ENCODE results near the gene IRF5.

Gene IRF5

GRCh38 chr7:128923411-128923800 lies 14.3 kb upstream of the IRF5 start:
- DNase-seq (ENCODE audit: low read depth): no peak
- TF ChIP-seq, protein P1, sequence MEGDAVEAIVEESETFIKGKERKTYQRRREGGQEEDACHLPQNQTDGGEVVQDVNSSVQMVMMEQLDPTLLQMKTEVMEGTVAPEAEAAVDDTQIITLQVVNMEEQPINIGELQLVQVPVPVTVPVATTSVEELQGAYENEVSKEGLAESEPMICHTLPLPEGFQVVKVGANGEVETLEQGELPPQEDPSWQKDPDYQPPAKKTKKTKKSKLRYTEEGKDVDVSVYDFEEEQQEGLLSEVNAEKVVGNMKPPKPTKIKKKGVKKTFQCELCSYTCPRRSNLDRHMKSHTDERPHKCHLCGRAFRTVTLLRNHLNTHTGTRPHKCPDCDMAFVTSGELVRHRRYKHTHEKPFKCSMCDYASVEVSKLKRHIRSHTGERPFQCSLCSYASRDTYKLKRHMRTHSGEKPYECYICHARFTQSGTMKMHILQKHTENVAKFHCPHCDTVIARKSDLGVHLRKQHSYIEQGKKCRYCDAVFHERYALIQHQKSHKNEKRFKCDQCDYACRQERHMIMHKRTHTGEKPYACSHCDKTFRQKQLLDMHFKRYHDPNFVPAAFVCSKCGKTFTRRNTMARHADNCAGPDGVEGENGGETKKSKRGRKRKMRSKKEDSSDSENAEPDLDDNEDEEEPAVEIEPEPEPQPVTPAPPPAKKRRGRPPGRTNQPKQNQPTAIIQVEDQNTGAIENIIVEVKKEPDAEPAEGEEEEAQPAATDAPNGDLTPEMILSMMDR (IDR thresholded peaks at IDR 0.05; ENCODE audit: low read length, missing control alignments): no peak
- no peak overlapping the region for H3K4me3 ChIP-seq (replicated peaks; ENCODE audit: low read depth, low read length)

GRCh38 chr7:128924707-128925588 lies 12.8 kb upstream of the IRF5 start:
- TF ChIP-seq, protein P1 (IDR thresholded peaks at IDR 0.05; ENCODE audit: low read length, missing control alignments): no peak
- DNase-seq (ENCODE audit: low read depth): no peak
- H3K4me3 ChIP-seq (replicated peaks; ENCODE audit: low read depth, low read length): no peak overlapping the region

GRCh38 chr7:128928159-128928813 lies 9.4 kb upstream of the IRF5 start:
- no peak for DNase-seq (ENCODE audit: low read depth)
- no peak overlapping the region for H3K4me3 ChIP-seq (replicated peaks; ENCODE audit: low read depth, low read length)
- TF ChIP-seq, protein P1 (IDR thresholded peaks at IDR 0.05; ENCODE audit: low read length, missing control alignments): no peak

GRCh38 chr7:128928882-128929788 lies 8.6 kb upstream of the IRF5 start:
- no peak for DNase-seq (ENCODE audit: low read depth)
- TF ChIP-seq, protein P1 (IDR thresholded peaks at IDR 0.05; ENCODE audit: low read length, missing control alignments): no peak
- no peak overlapping the region for H3K4me3 ChIP-seq (replicated peaks; ENCODE audit: low read depth, low read length)

- no peak for DNase-seq (ENCODE audit: low read depth)
- TF ChIP-seq, protein P1 (IDR thresholded peaks at IDR 0.05; ENCODE audit: low read length, missing control alignments): no peak
Measured at GRCh38 chr7:128931190-128931798, 6.4 kb upstream of the IRF5 start.

More at GRCh38 chr7:128931190-128931798, 6.4 kb upstream of the IRF5 start:
- no peak overlapping the region for H3K4me3 ChIP-seq (replicated peaks; ENCODE audit: low read depth, low read length)

Data from fibroblast of pulmonary artery (primary cell).